HUES48 (cell line): ENCODE data around the gene CCDC157.

Experiments
- H3K27ac ChIP-seq: one replicate; pipeline ENCODE4 v1.7.0; 2013; ENCODE audit warnings: low read depth, low read length, inconsistent platforms
- H3K27me3 ChIP-seq: 2 replicates; pipeline ENCODE4 v1.6.1; 2013; ENCODE audit warnings: mild to moderate bottlenecking, low read length; ENCODE audit not compliant: control insufficient read depth, insufficient read depth
- H3K36me3 ChIP-seq: 2 replicates; pipeline ENCODE4 v1.6.1; 2013; ENCODE audit warnings: low read length; ENCODE audit not compliant: control insufficient read depth, insufficient read depth
- H3K4me1 ChIP-seq: 2 replicates; pipeline ENCODE4 v1.6.1; 2013; ENCODE audit warnings: mild to moderate bottlenecking, low read length; ENCODE audit not compliant: control insufficient read depth, insufficient read depth
- H3K4me3 ChIP-seq: 2 replicates; pipeline ENCODE4 v1.5.1; 2013; ENCODE audit warnings: mild to moderate bottlenecking, low read depth, low read length
- H3K9ac ChIP-seq: 2 replicates; pipeline ENCODE4 v1.6.1; 2013; ENCODE audit warnings: mild to moderate bottlenecking, low read depth, low read length, moderate library complexity
- H3K9me3 ChIP-seq: 2 replicates; pipeline ENCODE4 v1.6.1; 2013; ENCODE audit warnings: low read length; ENCODE audit not compliant: control insufficient read depth, insufficient read depth

Gene CCDC157

DNA sequence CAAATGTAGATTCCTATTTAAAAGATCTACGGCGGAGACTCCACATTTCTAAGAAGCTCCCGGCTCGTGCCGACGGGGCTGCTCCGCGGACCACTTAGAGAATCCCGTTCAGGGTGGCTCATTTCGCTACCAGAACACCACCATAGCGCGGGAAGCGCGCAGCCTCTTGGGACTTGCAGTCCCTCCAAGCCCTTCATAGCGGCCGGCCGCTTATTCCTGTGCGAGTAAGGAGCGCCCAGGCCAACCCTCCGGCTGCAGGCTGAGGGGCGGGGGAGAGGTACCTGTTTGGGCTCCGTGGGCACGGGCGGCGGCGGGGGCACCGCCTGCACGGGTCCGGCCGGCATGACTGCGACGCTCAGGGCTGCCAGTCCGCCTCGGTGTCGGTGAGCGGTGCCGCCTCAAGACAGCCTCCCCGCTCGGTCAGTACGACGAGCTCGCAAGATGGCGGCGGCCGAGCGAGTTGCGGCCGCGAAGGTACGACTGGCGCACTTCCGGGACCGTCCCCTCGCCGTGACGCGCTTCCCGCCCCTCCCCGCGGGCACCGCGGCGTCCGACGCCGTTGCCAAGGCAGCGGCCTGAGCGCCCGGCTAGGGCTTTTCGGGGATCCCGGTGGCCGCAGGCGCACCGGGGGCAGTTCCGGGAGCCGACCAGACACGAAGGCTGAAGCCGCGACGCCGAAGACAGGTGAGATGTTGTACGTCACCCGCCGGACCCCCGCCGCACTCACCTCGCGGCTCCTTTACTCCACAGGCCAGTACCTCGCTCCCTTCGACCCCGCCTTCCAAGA is at the start of gene CCDC157, which contains the start of gene SF3A1:
Gene CCDC157 (plus strand): TSS at position 559 of the 787 bp plus-strand sequence. CDS start 8,994 bp downstream, outside the sequence.
Gene SF3A1 (minus strand): TSS at position 446 of the 787 bp plus-strand sequence. CDS start 102 bp downstream, at position 344.
- Histone ChIP-seq H3K36me3 (peaks cover 28% of the 10 kb centered on the region), H3K9me3 (no peaks in the 10 kb centered on the region), H3K27ac (peak within 1 kb of the TSS; percentile 99), H3K27me3 (no peaks in the 10 kb centered on the region), H3K4me3 (peak within 1 kb of the TSS; percentile 79), H3K4me1 (peaks cover 10% of the 10 kb centered on the region), H3K9ac (peak within 1 kb of the TSS; percentile 93)

DNA sequence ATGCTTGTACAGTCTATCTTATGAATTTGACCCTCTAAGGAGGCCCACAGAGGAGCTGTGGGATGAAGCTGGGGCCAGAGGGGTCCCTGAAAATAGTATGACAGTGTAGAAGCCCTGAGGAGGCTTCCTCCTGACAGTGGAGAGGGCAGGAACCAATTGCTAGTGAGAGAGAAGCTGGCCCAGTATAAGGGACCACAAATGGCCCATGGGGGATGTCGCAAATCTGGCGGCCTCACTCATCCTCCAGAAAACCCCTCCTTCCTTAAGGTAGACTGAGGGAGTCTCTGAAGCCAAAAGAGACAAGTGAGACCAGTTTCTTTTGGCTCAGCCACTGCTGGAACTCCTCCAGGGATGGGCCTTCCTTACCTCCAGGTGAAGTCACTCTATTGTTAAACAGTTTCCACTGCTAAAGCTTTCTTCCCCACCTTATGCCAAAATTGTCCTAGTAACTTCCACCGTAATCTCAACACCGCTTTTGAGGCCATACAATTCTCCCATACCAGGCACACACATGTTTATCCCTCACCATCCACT is 49.7 kb upstream of the CCDC157 start:
- Histone ChIP-seq H3K4me3 (no peak overlapping the region), H3K36me3 (no peaks in the 10 kb centered on the region), H3K9me3 (no peaks in the 10 kb centered on the region), H3K27ac (no peak overlapping the region), H3K4me1 (peaks cover 12% of the 10 kb centered on the region), H3K27me3 (no peaks in the 10 kb centered on the region), H3K9ac (no peak overlapping the region)

DNA sequence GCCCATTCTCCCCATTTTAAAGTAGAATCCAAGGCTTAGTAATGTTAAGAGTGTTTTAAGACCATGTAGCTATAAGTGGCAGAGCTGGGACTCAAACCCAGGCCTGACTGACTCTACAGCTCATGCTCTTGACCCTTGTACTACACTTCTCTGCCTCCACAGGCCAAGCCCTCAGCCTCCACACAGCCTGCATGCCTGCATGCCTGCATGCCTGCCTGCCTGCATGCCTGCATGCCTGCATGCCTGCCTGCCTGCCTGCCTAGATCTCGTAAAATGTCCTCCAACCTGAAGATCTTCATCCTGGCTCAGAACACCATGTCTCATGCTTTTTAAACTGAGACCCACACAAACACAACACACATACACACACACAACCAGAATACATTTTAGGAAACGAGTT is 48.7 kb upstream of the CCDC157 start:
- Histone ChIP-seq H3K9me3 (no peaks in the 10 kb centered on the region), H3K4me1 (peaks cover 12% of the 10 kb centered on the region), H3K27me3 (no peaks in the 10 kb centered on the region), H3K27ac (no peak overlapping the region), H3K36me3 (no peaks in the 10 kb centered on the region), H3K9ac (no peak overlapping the region), H3K4me3 (no peak overlapping the region)

DNA sequence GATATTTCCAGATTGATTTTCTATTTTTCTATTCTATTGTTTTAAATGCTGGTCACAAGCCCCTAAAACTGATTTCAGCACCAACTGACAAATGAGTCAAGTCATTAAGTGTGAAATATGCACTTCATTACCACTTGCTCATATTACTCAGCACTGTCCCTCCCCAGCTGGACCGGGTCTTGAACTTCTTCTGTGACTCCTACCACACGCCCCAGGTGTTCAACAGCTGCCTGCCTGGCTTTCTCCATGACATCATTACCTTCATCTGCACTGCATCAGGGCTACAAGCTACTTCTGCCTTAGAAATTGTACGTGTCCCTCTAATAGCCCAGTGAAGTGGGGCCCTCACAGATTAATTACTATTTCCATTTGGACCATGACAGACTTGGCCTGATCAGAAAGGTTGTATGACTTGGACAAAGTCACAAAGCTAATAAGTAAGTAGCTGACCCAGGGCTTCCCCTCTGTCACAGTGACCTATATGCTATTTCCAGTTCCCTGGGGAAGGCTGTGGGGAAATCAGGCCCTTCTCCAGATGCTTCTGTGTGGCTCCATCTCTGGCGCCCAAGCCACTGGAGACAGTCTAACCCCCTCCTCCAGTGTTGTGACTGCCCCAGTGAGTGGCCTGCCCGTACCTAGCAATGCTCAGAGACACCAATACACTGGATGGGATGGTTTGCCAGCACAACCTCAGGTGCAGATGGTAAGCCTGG is 48.1 kb upstream of the CCDC157 start:
- Histone ChIP-seq H3K4me1 (peaks cover 12% of the 10 kb centered on the region), H3K9ac (no peak overlapping the region), H3K36me3 (no peaks in the 10 kb centered on the region), H3K27ac (no peak overlapping the region), H3K4me3 (no peak overlapping the region), H3K9me3 (no peaks in the 10 kb centered on the region), H3K27me3 (no peaks in the 10 kb centered on the region)

DNA sequence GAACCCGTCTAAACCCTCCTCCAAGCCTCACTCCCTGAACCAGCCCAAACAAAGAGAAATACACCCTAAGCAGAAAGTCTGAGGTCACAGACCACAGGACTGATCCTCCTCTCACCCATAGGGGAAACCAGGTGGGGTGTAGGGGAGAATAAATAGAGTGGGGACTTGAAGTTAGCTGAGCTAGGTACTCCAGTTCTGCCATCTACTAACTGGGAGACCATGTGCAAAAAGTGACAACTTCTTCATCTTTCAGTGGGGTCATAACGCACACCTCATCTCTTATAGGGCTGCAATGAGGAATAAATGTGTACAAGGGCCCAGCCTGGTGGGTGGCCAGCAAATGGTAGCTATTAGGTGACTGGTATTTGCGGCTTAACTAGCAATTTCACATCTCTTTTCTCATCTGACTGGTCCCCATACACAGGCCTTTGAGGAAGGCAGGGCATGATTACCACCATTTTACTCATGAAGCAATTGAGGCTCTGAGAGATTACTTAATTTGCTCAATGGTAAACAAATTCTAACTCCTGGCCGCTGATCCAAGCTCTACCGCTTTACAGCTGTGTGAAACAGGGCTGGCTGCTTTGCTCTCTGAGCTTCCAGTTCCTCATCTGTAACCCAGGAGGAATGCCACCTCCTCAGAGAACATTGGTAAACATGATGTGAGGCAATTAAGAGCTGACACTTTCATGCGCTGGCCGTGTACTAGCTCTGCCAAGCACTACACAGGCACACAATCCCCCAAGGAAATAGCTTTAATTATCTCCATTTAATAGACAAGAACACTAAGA is 46.7 kb upstream of the CCDC157 start:
- H3K27ac ChIP-seq, result no peak overlapping the region
- no peaks in the 10 kb centered on the region for H3K27me3 ChIP-seq
- no peaks in the 10 kb centered on the region for H3K9me3 ChIP-seq
- no peak overlapping the region for H3K9ac ChIP-seq
- no peak overlapping the region for H3K4me3 ChIP-seq
- no peaks in the 10 kb centered on the region for H3K36me3 ChIP-seq
- peaks cover 16% of the 10 kb centered on the region for H3K4me1 ChIP-seq

DNA sequence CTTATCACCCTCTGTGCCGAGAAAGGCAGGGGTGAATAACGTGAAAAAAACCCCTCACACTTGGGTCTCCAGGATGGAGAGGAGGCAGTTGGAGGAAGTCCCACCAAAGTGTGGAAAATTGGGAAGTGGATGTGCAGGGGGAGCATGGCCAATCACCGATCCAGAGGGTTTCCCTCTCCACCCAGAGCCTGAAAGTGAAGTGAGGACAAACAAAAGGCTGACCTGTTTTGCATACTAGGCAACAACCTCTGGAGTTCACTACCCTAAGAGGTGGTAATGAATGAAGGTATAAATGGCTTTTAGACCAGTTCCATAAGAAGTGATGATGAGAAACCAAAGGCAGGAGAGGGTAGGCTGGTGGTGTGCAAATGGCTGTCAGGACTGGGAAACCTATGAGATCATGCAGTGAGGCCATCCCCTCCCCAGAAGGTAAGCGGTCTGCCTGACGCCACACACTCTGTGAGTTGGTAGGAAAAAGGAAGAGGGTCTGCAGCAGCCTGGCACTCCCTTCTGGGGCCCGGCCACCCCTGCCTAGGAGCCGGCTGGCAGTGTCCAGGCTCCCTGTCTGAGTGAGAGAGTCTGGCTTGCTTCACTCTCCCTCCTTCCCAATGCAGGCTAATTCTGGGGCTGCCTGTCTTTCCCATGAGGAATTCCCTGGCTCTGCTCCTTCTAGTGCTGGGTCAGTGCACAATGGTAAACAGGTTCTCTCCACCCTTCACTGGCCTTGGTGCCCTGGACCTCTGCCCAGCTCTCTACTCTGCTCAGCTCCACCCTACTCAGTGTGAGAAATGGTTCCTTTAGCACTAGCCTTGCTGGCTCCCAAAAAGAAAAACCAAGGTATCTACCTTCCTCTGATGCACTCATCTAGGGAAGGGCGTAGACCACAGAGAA is 45.7 kb upstream of the CCDC157 start:
- Histone ChIP-seq H3K27ac (no peak overlapping the region), H3K4me3 (no peak overlapping the region), H3K27me3 (no peaks in the 10 kb centered on the region), H3K9me3 (no peaks in the 10 kb centered on the region), H3K4me1 (peaks cover 12% of the 10 kb centered on the region), H3K36me3 (no peaks in the 10 kb centered on the region), H3K9ac (no peak overlapping the region)

DNA sequence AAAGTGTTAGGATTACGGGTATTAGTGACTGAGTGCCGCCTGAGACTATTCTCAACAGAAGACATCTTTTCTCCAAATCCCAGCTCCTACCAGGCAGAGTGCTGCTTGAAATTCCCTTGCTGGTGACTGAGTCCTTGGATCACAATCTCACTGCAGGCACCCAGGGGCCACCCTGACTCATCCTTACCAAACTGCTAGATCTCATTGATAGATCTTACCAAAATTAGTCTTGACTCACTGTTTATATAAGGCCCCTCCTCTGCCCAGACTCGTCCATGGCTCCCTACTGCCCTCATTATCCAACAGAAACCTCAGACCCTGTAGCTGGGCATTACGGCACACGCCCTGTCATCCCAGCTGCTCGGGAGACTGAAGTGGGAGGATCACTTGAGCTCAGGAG is 44.8 kb upstream of the CCDC157 start:
- peaks cover 12% of the 10 kb centered on the region for H3K4me1 ChIP-seq
- H3K9me3 ChIP-seq, result no peaks in the 10 kb centered on the region
- H3K27me3 ChIP-seq, result no peaks in the 10 kb centered on the region
- H3K27ac ChIP-seq, result no peak overlapping the region
- H3K9ac ChIP-seq, result no peak overlapping the region
- H3K36me3 ChIP-seq, result no peaks in the 10 kb centered on the region
- H3K4me3 ChIP-seq, result no peak overlapping the region

DNA sequence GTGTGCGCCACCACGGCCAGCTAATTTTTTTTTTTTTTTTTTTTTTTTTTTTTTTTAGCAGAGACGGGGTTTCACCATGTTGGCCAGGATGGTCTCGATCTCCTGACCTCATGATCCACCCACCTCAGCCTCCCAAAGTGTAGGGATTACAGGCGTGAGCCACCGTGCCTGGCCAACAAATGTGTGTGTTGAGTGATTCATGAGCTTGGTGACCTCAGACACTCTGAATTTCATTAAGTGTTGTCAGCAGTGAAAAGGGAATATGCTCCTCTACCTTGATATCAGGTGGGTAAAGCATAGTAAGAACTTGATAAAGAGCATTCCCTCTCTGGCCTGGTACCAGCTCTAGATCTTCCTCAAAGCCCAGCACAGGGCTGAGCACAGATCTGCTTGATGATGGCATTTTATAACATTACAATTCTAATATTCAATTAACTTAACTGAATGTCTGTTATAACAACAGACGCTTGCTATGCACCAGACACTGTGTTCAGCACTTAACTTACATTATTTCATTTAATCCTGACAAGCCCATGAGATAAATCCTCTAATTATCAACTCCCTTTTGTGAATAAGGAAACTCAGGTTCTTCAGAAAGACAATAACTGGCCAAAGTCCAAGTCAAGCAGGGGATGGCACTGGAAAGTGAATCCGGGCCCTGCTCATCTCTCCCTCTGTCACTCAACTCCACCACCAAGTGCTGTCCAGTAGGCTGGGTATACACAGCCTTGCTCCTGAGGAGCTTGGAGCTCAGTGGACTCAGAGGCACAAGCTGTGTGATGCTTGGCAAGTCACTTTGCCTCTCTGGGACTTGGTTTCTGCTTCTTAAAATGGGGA is 43.1 kb upstream of the CCDC157 start:
- Histone ChIP-seq H3K27me3 (no peaks in the 10 kb centered on the region), H3K9me3 (no peaks in the 10 kb centered on the region), H3K9ac (no peak overlapping the region), H3K27ac (no peak overlapping the region), H3K4me1 (peaks cover 12% of the 10 kb centered on the region), H3K4me3 (no peak overlapping the region), H3K36me3 (no peaks in the 10 kb centered on the region)

DNA sequence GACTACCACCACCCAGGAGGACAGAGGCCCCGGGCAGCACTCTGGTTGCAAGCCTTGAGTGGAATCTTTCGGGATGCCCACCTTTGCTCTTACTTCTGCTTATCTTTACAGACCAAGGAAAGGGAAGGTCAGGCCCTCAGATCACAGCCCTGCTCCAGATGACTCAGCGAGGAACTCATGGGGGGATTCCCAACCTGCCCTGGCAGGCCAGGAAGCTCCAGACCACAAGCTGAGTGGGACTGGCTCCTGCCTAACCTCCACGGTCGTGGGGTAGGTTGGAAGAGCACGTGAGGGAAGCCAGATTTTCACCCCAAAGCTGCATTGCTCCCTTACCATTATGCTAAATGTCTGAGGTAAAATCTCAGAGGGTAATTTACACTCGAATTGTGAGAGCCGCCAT is 41.9 kb upstream of the CCDC157 start:
- no peak overlapping the region for H3K27ac ChIP-seq
- peaks cover 12% of the 10 kb centered on the region for H3K4me1 ChIP-seq
- no peak overlapping the region for H3K4me3 ChIP-seq
- no peaks in the 10 kb centered on the region for H3K27me3 ChIP-seq
- no peak overlapping the region for H3K9ac ChIP-seq
- no peaks in the 10 kb centered on the region for H3K9me3 ChIP-seq
- H3K36me3 ChIP-seq, result no peaks in the 10 kb centered on the region
